H54 (cell line): Measurements from ENCODE around the gene STARD10.
"Not testable (repeated sequence)": the region's sequence is repeated elsewhere in the genome, so short reads cannot be mapped to it uniquely, and the experiment has no call there.

ENCODE experiments used
- DNase-seq: peaks from one replicate; pipeline ENCODE4 v3.0.0; 2011; ENCODE audit warnings: low spot score, mixed read lengths; ENCODE audit not compliant: insufficient read length
- FAIRE-seq: peaks from 3 replicates; lab custom pipeline; 2011; peaks lifted over from hg19 to GRCh38; lab: Jason Lieb, UNC
- POLR2A ChIP-seq: IDR thresholded peaks from 2 replicates; pipeline ENCODE4 v1.6.1; 2011; ENCODE audit warnings: low read depth, mild to moderate bottlenecking, low read length

Gene STARD10

DNA sequence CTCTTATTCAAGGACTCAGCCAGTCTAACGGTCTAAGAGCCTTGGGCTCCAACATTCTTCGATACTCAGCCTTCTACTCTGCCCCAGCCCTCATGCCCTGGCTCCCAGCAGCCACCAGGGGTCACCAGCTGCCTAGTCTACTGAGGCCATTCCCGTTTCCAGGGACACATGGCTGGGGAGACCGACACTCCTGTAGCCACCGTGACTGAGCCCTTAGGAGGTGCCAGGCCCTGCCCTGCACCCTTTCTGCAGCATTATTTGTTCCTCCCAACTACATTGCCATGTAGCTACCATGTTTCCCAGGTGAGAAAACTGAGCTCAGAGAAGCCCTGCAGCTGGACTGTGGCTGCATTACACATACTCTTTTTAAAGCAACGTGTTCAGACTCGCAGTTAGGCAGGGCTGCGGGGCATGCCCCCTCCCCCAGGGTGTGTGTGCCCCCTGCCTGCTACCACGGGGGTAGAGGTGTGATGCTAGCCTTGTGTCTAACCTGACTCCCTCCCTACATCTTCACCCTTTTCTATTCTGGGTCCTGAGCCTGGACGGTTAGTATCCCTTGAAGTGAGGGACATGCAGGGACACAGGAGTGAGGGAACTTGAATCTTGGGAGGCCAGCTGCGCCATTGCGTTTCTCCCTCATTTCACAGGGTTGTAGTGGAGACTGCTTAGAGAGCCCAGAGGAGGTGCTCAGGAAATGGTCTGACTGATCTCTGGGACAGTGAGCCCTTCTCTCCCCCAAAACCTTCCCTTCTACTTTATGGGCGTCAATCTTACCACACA, 37.9 kb upstream of the STARD10 start:
- DNase-seq: peak; percentile 70
- no peak for TF ChIP-seq POLR2A
- no peak for FAIRE-seq

DNA sequence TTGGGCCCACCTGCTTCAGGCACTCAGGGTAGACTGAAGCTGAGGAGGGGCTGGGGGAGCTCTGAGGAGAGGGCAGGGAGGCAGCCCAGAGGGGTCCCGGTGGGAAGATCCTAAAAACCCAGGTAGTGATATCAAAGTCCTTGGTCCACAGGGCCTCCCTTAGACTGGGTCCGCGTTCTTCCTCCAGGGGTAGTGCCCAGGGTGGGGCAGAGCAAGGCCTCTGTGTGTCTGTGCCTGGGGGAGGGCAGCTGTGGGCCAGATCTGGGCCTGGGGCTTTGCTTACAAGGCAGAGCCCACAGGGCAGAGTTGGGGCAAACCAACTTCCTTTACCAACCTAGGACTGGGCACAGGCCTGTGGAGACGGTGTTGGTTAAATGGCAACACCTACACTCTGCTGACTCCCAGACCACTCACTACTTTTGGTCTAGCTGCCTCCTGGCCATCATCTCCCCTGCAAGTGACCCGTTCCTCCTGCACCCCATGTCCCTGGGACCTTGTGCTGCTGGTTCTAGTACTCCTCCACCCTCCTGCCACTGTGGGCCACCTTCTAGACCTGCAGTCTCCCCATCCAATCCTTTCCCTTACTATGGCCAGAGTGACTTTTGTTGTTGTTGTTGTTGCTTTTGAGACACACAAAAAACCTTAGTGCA, 36.2 kb upstream of the STARD10 start:
- DNase-seq (no peak), FAIRE-seq (no peak)
- no peak for TF ChIP-seq POLR2A

GRCh38 chr11:72829178-72829577, 35.3 kb upstream of the STARD10 start:
- TF ChIP-seq POLR2A: no peak
- FAIRE-seq (no peak), DNase-seq (no peak)

GRCh38 chr11:72828692-72829101, 34.9 kb upstream of the STARD10 start:
- FAIRE-seq (no peak), DNase-seq (no peak)
- TF ChIP-seq POLR2A: no peak

GRCh38 chr11:72828081-72828567, 34.3 kb upstream of the STARD10 start:
- FAIRE-seq: no peak
- TF ChIP-seq POLR2A: no peak
- DNase-seq: peak; percentile 76

GRCh38 chr11:72827656-72828055, 33.8 kb upstream of the STARD10 start:
- DNase-seq, FAIRE-seq: not testable (repeated sequence)

- FAIRE-seq: no peak
- DNase-seq: no peak
- TF ChIP-seq POLR2A: no peak
Observed at GRCh38 chr11:72826942-72827480, 33.2 kb upstream of the STARD10 start.

DNA sequence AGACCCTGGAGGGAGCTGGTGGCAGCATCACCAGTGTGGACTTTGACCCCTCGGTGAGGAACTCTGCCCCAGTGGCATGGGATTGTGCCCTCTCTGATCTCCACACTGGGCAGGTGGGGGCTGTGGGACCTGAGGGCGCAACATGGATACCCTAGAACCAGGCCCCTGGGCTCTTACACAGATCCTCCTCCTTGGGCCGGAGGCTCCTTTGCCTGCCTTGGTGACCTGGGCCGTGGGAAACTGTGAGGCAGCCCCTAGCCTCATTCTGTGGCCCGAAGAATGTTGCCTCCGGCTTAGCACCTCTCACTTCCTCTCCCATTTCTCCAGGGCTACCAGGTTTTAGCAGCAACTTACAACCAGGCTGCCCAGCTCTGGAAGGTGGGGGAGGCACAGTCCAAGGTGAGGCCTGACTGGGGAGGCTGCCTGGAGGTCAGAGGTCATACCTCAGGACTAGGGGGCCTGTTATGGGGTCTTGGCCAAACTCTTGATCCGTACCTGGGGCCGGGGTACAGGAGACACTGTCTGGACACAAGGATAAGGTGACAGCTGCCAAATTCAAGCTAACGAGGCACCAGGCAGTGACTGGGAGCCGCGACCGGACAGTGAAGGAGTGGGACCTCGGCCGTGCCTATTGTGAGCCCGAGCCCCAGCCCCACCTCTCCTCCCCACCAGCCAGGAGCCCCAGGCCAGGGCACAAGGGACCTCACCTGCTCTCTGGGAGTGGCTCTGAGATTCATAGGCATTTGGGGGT, 32.5 kb upstream of the STARD10 start:
- no peak for TF ChIP-seq POLR2A
- DNase-seq: no peak
- FAIRE-seq: no peak

DNA sequence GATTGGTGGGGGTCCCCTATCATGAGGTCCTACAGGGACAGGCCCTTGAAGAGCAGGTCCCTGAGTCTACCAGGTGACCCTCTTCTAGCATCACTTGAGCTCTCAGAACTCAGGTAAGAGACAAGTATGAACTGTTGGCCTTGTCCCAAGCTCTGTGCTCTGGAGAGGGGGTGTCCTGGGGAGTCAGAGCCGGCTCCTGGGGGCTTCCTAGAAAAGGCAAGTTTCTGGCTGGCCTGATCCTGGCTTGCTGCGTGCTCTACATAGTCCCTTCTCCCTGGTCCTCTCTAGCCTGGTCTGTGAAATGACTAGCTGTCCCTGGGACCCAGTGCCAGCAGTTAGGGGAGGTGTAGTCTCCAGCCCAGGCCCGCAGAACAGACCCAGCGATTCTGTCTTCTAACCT, 31.8 kb upstream of the STARD10 start:
- no peak for TF ChIP-seq POLR2A
- no peak for DNase-seq
- FAIRE-seq: no peak

DNA sequence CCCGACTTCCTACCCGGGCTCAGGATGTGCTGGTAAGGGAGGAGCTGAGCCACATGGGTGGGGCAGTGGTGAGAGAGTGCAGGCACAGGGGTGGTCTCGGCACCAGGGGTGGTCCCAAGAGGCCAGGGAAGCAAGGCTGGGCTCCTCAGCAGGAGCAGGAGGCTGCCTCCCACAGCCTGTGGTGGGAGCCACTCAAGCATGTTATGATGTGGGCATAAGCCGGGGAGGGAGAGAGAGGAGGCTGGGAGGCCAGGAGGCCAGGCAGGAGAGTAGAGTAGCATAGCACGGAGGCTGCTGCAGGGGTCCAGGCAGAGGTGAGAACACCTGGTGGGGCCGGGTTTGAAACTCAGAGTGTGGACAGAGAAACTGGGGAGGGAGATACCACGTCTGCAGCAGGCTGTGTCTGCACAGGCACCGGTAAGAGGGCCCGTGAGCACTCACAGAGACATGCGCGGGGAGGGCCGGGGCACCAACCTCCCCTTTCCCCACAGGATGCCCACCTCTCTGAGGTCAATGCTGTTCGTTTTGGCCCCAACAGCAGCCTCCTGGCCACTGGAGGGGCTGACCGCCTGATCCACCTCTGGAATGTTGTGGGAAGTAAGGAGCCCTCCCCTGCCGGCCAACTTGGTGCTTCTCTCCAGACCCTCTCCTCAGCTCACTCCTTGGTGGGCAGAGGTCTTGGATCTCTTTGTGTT, 31.1 kb upstream of the STARD10 start:
- DNase-seq (no peak), FAIRE-seq (no peak)
- no peak for TF ChIP-seq POLR2A

DNA sequence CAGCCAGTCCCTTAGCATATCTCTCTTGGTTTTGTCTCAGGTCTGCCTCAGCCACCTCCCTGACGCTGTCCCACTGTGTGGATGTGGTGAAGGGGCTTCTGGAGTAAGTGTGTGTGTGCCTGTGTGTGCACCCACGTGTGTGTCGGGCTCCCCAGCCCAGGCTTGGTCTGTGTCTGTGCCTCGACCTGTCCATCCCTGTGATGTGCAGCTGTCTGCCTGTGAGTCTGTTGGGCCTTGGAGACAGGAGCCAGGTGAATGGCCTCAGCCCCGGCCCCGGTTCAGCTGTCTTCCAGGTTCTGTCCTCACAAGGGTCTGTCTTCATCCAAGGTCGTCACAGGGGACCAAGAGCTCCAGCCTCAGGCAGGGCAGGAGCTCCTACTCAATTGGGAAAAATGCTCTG, 30.2 kb upstream of the STARD10 start:
- no peak for FAIRE-seq
- DNase-seq: no peak
- no peak for TF ChIP-seq POLR2A

- no peak for TF ChIP-seq POLR2A
- DNase-seq (no peak), FAIRE-seq (no peak)
Observed at GRCh38 chr11:72823105-72823804, 29.4 kb upstream of the STARD10 start.

DNA sequence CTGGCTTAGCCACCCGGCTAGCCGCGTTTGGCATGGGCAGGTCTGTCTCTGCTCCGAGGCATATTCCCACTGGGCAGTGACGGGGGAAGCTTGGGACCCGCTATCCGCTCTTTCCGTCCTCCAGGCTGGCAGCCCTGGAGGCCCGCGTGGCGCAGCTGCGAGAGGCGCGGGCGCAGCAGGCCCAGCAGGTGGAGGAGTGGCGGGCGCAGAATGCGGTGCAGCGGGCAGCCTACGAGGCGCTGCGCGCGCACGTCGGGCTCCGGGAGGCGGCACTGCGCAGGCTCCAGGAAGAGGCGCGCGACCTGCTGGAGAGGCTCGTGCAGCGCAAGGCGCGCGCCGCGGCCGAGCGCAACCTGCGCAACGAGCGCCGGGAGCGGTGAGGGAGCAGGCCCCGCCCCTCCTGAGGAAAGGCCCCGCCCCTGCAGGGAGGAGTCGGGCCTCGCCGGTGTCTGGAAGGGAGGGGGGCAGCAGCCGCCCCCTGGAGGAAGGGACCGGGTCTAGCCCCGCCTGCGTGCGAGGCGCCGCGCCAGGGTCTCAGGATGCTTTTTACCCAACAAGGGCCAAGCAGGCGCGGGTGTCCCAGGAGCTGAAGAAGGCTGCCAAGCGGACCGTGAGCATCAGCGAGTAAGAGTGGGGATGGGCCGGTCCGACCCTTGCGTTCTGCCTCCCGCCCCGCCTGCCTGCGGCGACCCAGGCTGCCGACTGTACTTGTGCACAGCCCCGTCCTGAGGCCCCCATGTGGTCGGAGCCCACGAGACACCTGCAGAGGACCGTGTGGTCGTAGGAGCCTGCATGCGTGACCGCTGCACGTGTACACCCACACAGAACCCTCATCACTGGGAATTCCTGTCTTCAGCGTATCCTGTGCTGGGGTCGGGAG, 28.3 kb upstream of the STARD10 start:
- TF ChIP-seq POLR2A: peak; percentile 38; the same call in 1 of the 2 replicates
- FAIRE-seq: no peak
- DNase-seq: peak; percentile 47
